ENCODE results near the gene DISC1. TPM values are rescaled to one million over a fixed set of nuclear protein-coding genes. Genes with fewer than 3 reads are reported as not detected.

DISC1 gene
- total and polyA plus RNA-seq, 2 donors (not counting 3 experiments of a cell fraction or from before 2014, with no cell fraction given) = 3.3 to 14.7 TPM

GRCh38 chr1:231950331-231951128, 323.9 kb downstream of the DISC1 start:
- TF ChIP-seq CTCF (IDR thresholded peaks at IDR 0.05; ENCODE audit: extremely low read depth in 1 of 2, insufficient read depth in 1 of 2, low read depth in 1 of 2, low read length in 2 of 2) (no peak), JUN (IDR thresholded peaks at IDR 0.05; ENCODE audit: borderline replicate concordance, insufficient read depth, insufficient read length, low read depth) (no peak)
- Histone ChIP-seq H3K4me1 (ENCODE audit: control insufficient read depth, extremely low read depth, insufficient read depth, low read length) (peaks cover 8% of the 10 kb centered on the region), H3K79me2 (ENCODE audit: control insufficient read depth, insufficient read depth, low read length) (no peaks in the 10 kb centered on the region), H4K20me1 (replicated peaks; ENCODE audit: control insufficient read depth, extremely low read depth, insufficient read depth, low read length) (no peaks in the 10 kb centered on the region), H3K27ac (ENCODE audit: insufficient read depth, low read depth, low read length) (peak overlapping the region; percentile 0), H3K27me3 (ENCODE audit: control insufficient read depth in 2 of 2, insufficient read depth in 2 of 2, low read length in 2 of 2) (no peaks in the 10 kb centered on the region), H3K9me1 (replicated peaks; ENCODE audit: control insufficient read depth, extremely low read depth, insufficient read depth, low read length) (no peaks in the 10 kb centered on the region), H3K9me3 (replicated peaks; ENCODE audit: control insufficient read depth, insufficient read depth, low read length) (no peaks in the 10 kb centered on the region), H3K4me2 (ENCODE audit: insufficient read depth, low read length) (no peak overlapping the region), H2AFZ (ENCODE audit: low read depth, low read length) (no peak overlapping the region), H3K36me3 (ENCODE audit: control insufficient read depth in 2 of 2, extremely low read depth in 1 of 2, insufficient read depth in 2 of 2, low read length in 2 of 2) (no peaks in the 10 kb centered on the region), H3K4me3 (replicated peaks in 1 of 3; ENCODE audit: insufficient read depth in 1 of 3, low read depth in 1 of 3, low read length in 3 of 3) (no peak overlapping the region), H3K9ac (replicated peaks; ENCODE audit: extremely low read depth, insufficient read depth, low read length) (no peak overlapping the region)
- ChIA-PET CTCF (interaction anchor here (0.9 kb wide), 1 partner anchor 24 kb away, joined by 3 read pairs; no protein-coding TSS in a partner anchor), POLR2A (no interaction called here)
- intact Hi-C loops (cut with micrococcal nuclease) = no loop called here
- DNase-seq (ENCODE audit: low read depth, low spot score) = no peak
- dilution Hi-C loops (cut with MboI; ENCODE audit: extremely low pct_ligation_motif_present, low sequenced_read_pairs) = no loop called here
- BruUV-seq (replicated peaks) = no TSS peak
- no peak for FAIRE-seq

GRCh38 chr1:231951374-231951773, 324.8 kb downstream of the DISC1 start:
- H4K20me1 ChIP-seq (replicated peaks; ENCODE audit: control insufficient read depth, extremely low read depth, insufficient read depth, low read length) = no peaks in the 10 kb centered on the region
- no TSS peak for BruUV-seq (replicated peaks)
- H3K4me1 ChIP-seq (ENCODE audit: control insufficient read depth, extremely low read depth, insufficient read depth, low read length) = peaks cover 8% of the 10 kb centered on the region
- no peaks in the 10 kb centered on the region for H3K9me1 ChIP-seq (replicated peaks; ENCODE audit: control insufficient read depth, extremely low read depth, insufficient read depth, low read length)
- no peak overlapping the region for H3K4me2 ChIP-seq (ENCODE audit: insufficient read depth, low read length)
- dilution Hi-C loops (cut with MboI; ENCODE audit: extremely low pct_ligation_motif_present, low sequenced_read_pairs) = no loop called here
- H3K4me3 ChIP-seq (replicated peaks in 1 of 3; ENCODE audit: insufficient read depth in 1 of 3, low read depth in 1 of 3, low read length in 3 of 3) = no peak overlapping the region
- CTCF ChIA-PET = interaction anchor here (0.7 kb wide), 1 partner anchor 84 kb away, joined by 3 read pairs; no protein-coding TSS in a partner anchor
- peak overlapping the region; percentile 16 for H3K27ac ChIP-seq (ENCODE audit: insufficient read depth, low read depth, low read length)
- intact Hi-C loops (cut with micrococcal nuclease) = no loop called here
- H2AFZ ChIP-seq (ENCODE audit: low read depth, low read length) = no peak overlapping the region
- FAIRE-seq = peak; percentile 94
- peak; percentile 85 for DNase-seq (ENCODE audit: low read depth, low spot score)
- no peaks in the 10 kb centered on the region for H3K36me3 ChIP-seq (ENCODE audit: control insufficient read depth in 2 of 2, extremely low read depth in 1 of 2, insufficient read depth in 2 of 2, low read length in 2 of 2)
- H3K79me2 ChIP-seq (ENCODE audit: control insufficient read depth, insufficient read depth, low read length) = no peaks in the 10 kb centered on the region
- no peak overlapping the region for H3K9ac ChIP-seq (replicated peaks; ENCODE audit: extremely low read depth, insufficient read depth, low read length)
- POLR2A ChIA-PET = no interaction called here
- no peaks in the 10 kb centered on the region for H3K9me3 ChIP-seq (replicated peaks; ENCODE audit: control insufficient read depth, insufficient read depth, low read length)
- TF ChIP-seq MAX (IDR thresholded peaks at IDR 0.05; ENCODE audit: insufficient read depth, insufficient read length) = no peak
- TF ChIP-seq GATA2 (IDR thresholded peaks at IDR 0.05; ENCODE audit: insufficient read depth, insufficient read length, low read depth, low read length) = peak; percentile 94
- TF ChIP-seq FOS (IDR thresholded peaks at IDR 0.05; ENCODE audit: borderline replicate concordance, insufficient read depth, low read length) = peak; percentile 83
- peak; percentile 75 for TF ChIP-seq JUN (IDR thresholded peaks at IDR 0.05; ENCODE audit: borderline replicate concordance, insufficient read depth, insufficient read length, low read depth)
- no peak for TF ChIP-seq EZH2 (IDR thresholded peaks at IDR 0.05; ENCODE audit: borderline replicate concordance, low read depth, low read length, severe bottlenecking)
- H3K27me3 ChIP-seq (ENCODE audit: control insufficient read depth in 2 of 2, insufficient read depth in 2 of 2, low read length in 2 of 2) = no peaks in the 10 kb centered on the region
